Panc1 (cell line): ENCODE measurements around the gene GNA12. TPM values are rescaled to one million over a fixed set of nuclear protein-coding genes. Genes with fewer than 3 reads are reported as not detected.

Experiments
- ATAC-seq: fragments of 200-7000 bp; cut with Tn5 transposase; 2 replicates; pipeline ENCODE4 v1.9.1; 2020; ENCODE audit warnings: mild to moderate bottlenecking, moderate library complexity
- BruUV-seq: library from RNA; stranded (reverse); fragments of 400-500 nt; replicated peaks from 2 replicates; lab custom pipeline; 2021; lab: Mats Ljungman, UMichigan
- CTCF ChIA-PET: fragments of 300-600 bp; sonication (Branson Sonifier 250); formaldehyde crosslinking; loops from one replicate; lab custom pipeline; 2022; ENCODE audit warnings: antibody characterized with exemption; lab: Charles Lee
- POLR2A ChIA-PET: fragments of 300-600 bp; sonication (Branson Sonifier 250); formaldehyde crosslinking; loops from one replicate; lab custom pipeline; 2022; ENCODE audit warnings: antibody characterized with exemption; lab: Charles Lee
- DNase-seq: peaks from one replicate; pipeline ENCODE4 v3.0.0-alpha.2; 2010; ENCODE audit warnings: low read depth, low spot score
- H3K27ac ChIP-seq: 2 replicates; pipeline ENCODE4 v1.5.1; 2011; ENCODE audit warnings: mild to moderate bottlenecking, low read length, inconsistent platforms
- H3K27me3 ChIP-seq: fragments of 200-500 bp; sonication (Bioruptor generic); 2 replicates; pipeline ENCODE4 v1.6.0; 2014; ENCODE audit warnings: low read length, inconsistent platforms; ENCODE audit not compliant: control insufficient read depth, insufficient read depth
- H3K36me3 ChIP-seq: fragments of 200-500 bp; sonication (Bioruptor generic); 2 replicates; pipeline ENCODE4 v1.5.1; 2014; ENCODE audit warnings: inconsistent platforms, mild to moderate bottlenecking, low read length, moderate library complexity; ENCODE audit not compliant: control insufficient read depth, insufficient read depth
- H3K4me1 ChIP-seq: 2 replicates; pipeline ENCODE4 v1.5.1; 2011; ENCODE audit warnings: inconsistent platforms, mild to moderate bottlenecking, low read length, moderate library complexity; ENCODE audit not compliant: control insufficient read depth, insufficient read depth
- H3K4me3 ChIP-seq, 2 experiments: 2 replicates each; pipeline ENCODE4 v1.5.1; 2011 to 2012; ENCODE audit warnings: low read depth in 2 of 2, low read length in 2 of 2, mild to moderate bottlenecking in 2 of 2, inconsistent platforms in 1 of 2, moderate library complexity in 1 of 2
- H3K9me3 ChIP-seq: fragments of 200-500 bp; sonication (Bioruptor generic); 2 replicates; pipeline ENCODE4 v1.5.1; 2014; ENCODE audit warnings: low read depth, mild to moderate bottlenecking, inconsistent platforms, low read length, moderate library complexity; ENCODE audit not compliant: control insufficient read depth, insufficient read depth
- CTCF ChIP-seq: fragments of 450-650 bp; IDR thresholded peaks from 2 replicates; pipeline ENCODE4 v1.5.1; 2017; ENCODE audit warnings: mild to moderate bottlenecking
- POLR2AphosphoS5 ChIP-seq: IDR thresholded peaks from 2 replicates; pipeline ENCODE4 v1.6.1; 2012; ENCODE audit warnings: mild to moderate bottlenecking, low read depth, low read length, moderate library complexity
- REST ChIP-seq, 2 experiments: IDR thresholded peaks; 2 replicates each; pipeline ENCODE4 v1.6.1; 2011 to 2012; ENCODE audit warnings: low read depth in 2 of 2, control low read depth in 1 of 2, low read length in 1 of 2, mild to moderate bottlenecking in 1 of 2, moderate library complexity in 1 of 2; ENCODE audit not compliant: insufficient read depth in 1 of 2
- SIN3A ChIP-seq: IDR thresholded peaks from 2 replicates; pipeline ENCODE4 v1.6.1; 2012; ENCODE audit warnings: low read depth, mild to moderate bottlenecking, low read length, moderate library complexity, borderline replicate concordance; ENCODE audit not compliant: insufficient read depth
- TCF7L2 ChIP-seq: IDR thresholded peaks from 2 replicates; pipeline ENCODE4 v1.6.1; 2011; ENCODE audit warnings: mild to moderate bottlenecking, low read depth, low read length, inconsistent platforms
- in situ Hi-C: cut with HindIII; loops from 2 replicates; pipeline ENCODE4 v1.10.0; 2016; ENCODE audit warnings: low sequenced_read_pairs, low pct_unique_long_range_greater_than_20kb
- intact Hi-C: fragments of 100-400 bp; cut with micrococcal nuclease; formaldehyde crosslinking; loops from one replicate; pipeline ENCODE4 v1.10.0; 2022; ENCODE audit not compliant: unreplicated experiment
- total RNA-seq: library from RNA; stranded (reverse); gene quantifications from one replicate; pipeline ENCODE4 v1.2.1, GENCODE V29; 2021; ENCODE audit not compliant: unreplicated experiment

GNA12 gene
- total RNA-seq, 1 experiment from 2014 or later, result 139 TPM

GRCh38 chr7:2843711-2844152 is 376 bp downstream of the GNA12 start:
- ChIA-PET CTCF (no interaction called here), POLR2A (no interaction called here)
- ATAC-seq (peak; percentile 57), DNase-seq (no peak)
- Histone ChIP-seq H3K4me3 (peak overlapping the region; percentile 52 to 69), H3K27me3 (no peaks in the 10 kb centered on the region), H3K4me1 (peaks cover 30% of the 10 kb centered on the region), H3K36me3 (no peaks in the 10 kb centered on the region; the same call in none of the 2 replicates), H3K9me3 (no peaks in the 10 kb centered on the region), H3K27ac (peak overlapping the region; percentile 75; the same call in 1 of the 2 replicates)
- in situ Hi-C loops (no loop called here), intact Hi-C loops (no loop called here)
- TF ChIP-seq TCF7L2 (no peak), REST (IDR thresholded peaks at IDR 0.05; ENCODE audit: insufficient read depth in 1 of 2, low read depth in 2 of 2, low read length in 1 of 2) (no peak), SIN3A (no peak), POLR2AphosphoS5 (no peak)
- BruUV-seq, result no TSS peak

- Histone ChIP-seq H3K9me3 (no peaks in the 10 kb centered on the region), H3K27ac (peak overlapping the region; percentile 75), H3K36me3 (no peaks in the 10 kb centered on the region; the same call in none of the 2 replicates), H3K4me1 (peaks cover 34% of the 10 kb centered on the region), H3K27me3 (no peaks in the 10 kb centered on the region), H3K4me3 (peak overlapping the region; percentile 52 to 69)
- no peak for TF ChIP-seq TCF7L2
- TF ChIP-seq POLR2AphosphoS5, result no peak
- TF ChIP-seq REST (IDR thresholded peaks at IDR 0.05; ENCODE audit: insufficient read depth in 1 of 2, low read depth in 2 of 2, low read length in 1 of 2), result no peak
- no peak for TF ChIP-seq SIN3A
- no peak for TF ChIP-seq CTCF
- in situ Hi-C loops (no loop called here), intact Hi-C loops (no loop called here)
- DNase-seq, result no peak
- BruUV-seq, result no TSS peak
- ChIA-PET CTCF (no interaction called here), POLR2A (no interaction called here)
- no peak for ATAC-seq
Measured at GRCh38 chr7:2843191-2843685, 870 bp downstream of the GNA12 start.
